ENCODE results near the gene AFM.

The AFM gene

DNA sequence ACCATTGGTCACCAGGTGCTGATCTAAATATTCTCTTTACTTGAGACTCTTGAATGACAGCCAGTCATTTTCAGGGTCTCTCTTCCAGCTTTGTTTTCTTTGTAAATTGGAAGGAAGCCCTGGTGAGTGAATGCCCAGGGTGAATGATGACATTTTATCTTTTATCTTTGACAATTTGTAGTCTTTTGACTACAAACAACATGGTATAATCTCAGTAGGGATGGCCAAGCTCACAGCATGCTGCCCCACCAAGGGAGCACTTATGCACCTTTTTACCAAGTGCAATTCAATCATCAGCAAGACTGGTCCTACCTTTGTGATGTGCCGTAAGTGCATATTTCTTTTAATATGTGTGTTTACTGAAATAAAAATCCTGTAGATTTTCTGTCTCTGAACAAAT is 5.7 kb downstream of the AFM start:
- Histone ChIP-seq H3K27me3 (replicated peaks; ENCODE audit: insufficient read depth, low read length) (no peaks in the 10 kb centered on the region), H3K9me2 (replicated peaks; ENCODE audit: insufficient read depth, low read length) (no peaks in the 10 kb centered on the region), H3K4me3 (ENCODE audit: low read length) (no peak overlapping the region), H3F3A (ENCODE audit: insufficient read depth, low read length) (no peaks in the 10 kb centered on the region), H3K79me2 (ENCODE audit: low read length) (no peaks in the 10 kb centered on the region), H3K4me1 (ENCODE audit: low read length) (no peaks in the 10 kb centered on the region), H3K9me3 (replicated peaks; ENCODE audit: insufficient read depth, low read length) (no peaks in the 10 kb centered on the region), H4K20me1 (ENCODE audit: insufficient read depth, low read length) (no peaks in the 10 kb centered on the region), H3K9ac (ENCODE audit: low read length) (no peak overlapping the region), H3K27ac (ENCODE audit: low read length) (no peak overlapping the region), H3K4me2 (ENCODE audit: low read depth, low read length) (no peak overlapping the region), H3K36me3 (replicated peaks; ENCODE audit: insufficient read depth, low read length) (no peaks in the 10 kb centered on the region), H2AFZ (ENCODE audit: low read length) (no peak overlapping the region)
- TF ChIP-seq EZH2phosphoT487 (IDR thresholded peaks at IDR 0.05; ENCODE audit: low read length) (no peak), EZH2 (optimal IDR thresholded peaks at IDR 0.05; ENCODE audit: low read depth, low read length) (no peak)
- TF ChIP-seq, protein P1, sequence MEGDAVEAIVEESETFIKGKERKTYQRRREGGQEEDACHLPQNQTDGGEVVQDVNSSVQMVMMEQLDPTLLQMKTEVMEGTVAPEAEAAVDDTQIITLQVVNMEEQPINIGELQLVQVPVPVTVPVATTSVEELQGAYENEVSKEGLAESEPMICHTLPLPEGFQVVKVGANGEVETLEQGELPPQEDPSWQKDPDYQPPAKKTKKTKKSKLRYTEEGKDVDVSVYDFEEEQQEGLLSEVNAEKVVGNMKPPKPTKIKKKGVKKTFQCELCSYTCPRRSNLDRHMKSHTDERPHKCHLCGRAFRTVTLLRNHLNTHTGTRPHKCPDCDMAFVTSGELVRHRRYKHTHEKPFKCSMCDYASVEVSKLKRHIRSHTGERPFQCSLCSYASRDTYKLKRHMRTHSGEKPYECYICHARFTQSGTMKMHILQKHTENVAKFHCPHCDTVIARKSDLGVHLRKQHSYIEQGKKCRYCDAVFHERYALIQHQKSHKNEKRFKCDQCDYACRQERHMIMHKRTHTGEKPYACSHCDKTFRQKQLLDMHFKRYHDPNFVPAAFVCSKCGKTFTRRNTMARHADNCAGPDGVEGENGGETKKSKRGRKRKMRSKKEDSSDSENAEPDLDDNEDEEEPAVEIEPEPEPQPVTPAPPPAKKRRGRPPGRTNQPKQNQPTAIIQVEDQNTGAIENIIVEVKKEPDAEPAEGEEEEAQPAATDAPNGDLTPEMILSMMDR (IDR thresholded peaks at IDR 0.05; ENCODE audit: low read length) = no peak
- no peak for DNase-seq

GRCh38 chr4:73499996-73500765 is 18.6 kb downstream of the AFM start:
- Histone ChIP-seq H3K9me2 (replicated peaks; ENCODE audit: insufficient read depth, low read length) (no peaks in the 10 kb centered on the region), H3K9me3 (replicated peaks; ENCODE audit: insufficient read depth, low read length) (no peaks in the 10 kb centered on the region), H3K79me2 (ENCODE audit: low read length) (no peaks in the 10 kb centered on the region), H3K4me3 (ENCODE audit: low read length) (peak overlapping the region; percentile 60), H3K4me2 (ENCODE audit: low read depth, low read length) (peak overlapping the region; percentile 86), H3K27me3 (replicated peaks; ENCODE audit: insufficient read depth, low read length) (no peaks in the 10 kb centered on the region), H2AFZ (ENCODE audit: low read length) (peak overlapping the region; percentile 88), H3K36me3 (replicated peaks; ENCODE audit: insufficient read depth, low read length) (no peaks in the 10 kb centered on the region), H3K9ac (ENCODE audit: low read length) (peak overlapping the region; percentile 47; the same call in 1 of the 2 replicates), H3K4me1 (ENCODE audit: low read length) (0 out of 2 replicates have a peak, but pooled peaks cover under 1% of the 10 kb centered on the region), H3K27ac (ENCODE audit: low read length) (no peak overlapping the region), H3F3A (ENCODE audit: insufficient read depth, low read length) (no peaks in the 10 kb centered on the region), H4K20me1 (ENCODE audit: insufficient read depth, low read length) (no peaks in the 10 kb centered on the region)
- TF ChIP-seq EZH2phosphoT487 (IDR thresholded peaks at IDR 0.05; ENCODE audit: low read length) (no peak), EZH2 (optimal IDR thresholded peaks at IDR 0.05; ENCODE audit: low read depth, low read length) (no peak)
- TF ChIP-seq, protein P1 (IDR thresholded peaks at IDR 0.05; ENCODE audit: low read length) = no peak
- no peak for DNase-seq

- Histone ChIP-seq H2AFZ (ENCODE audit: low read length) (no peak overlapping the region), H3K27me3 (replicated peaks; ENCODE audit: insufficient read depth, low read length) (no peaks in the 10 kb centered on the region), H3K27ac (ENCODE audit: low read length) (no peak overlapping the region), H3K9me2 (replicated peaks; ENCODE audit: insufficient read depth, low read length) (no peaks in the 10 kb centered on the region), H3F3A (ENCODE audit: insufficient read depth, low read length) (no peaks in the 10 kb centered on the region), H3K79me2 (ENCODE audit: low read length) (no peaks in the 10 kb centered on the region), H3K4me1 (ENCODE audit: low read length) (0 out of 2 replicates have a peak, but pooled peaks cover 3% of the 10 kb centered on the region), H3K36me3 (replicated peaks; ENCODE audit: insufficient read depth, low read length) (no peaks in the 10 kb centered on the region), H3K4me3 (ENCODE audit: low read length) (no peak overlapping the region), H3K9me3 (replicated peaks; ENCODE audit: insufficient read depth, low read length) (no peaks in the 10 kb centered on the region), H4K20me1 (ENCODE audit: insufficient read depth, low read length) (no peaks in the 10 kb centered on the region), H3K9ac (ENCODE audit: low read length) (no peak overlapping the region), H3K4me2 (ENCODE audit: low read depth, low read length) (no peak overlapping the region)
- no peak for DNase-seq
- TF ChIP-seq EZH2phosphoT487 (IDR thresholded peaks at IDR 0.05; ENCODE audit: low read length) (no peak), EZH2 (optimal IDR thresholded peaks at IDR 0.05; ENCODE audit: low read depth, low read length) (no peak)
- TF ChIP-seq, protein P1 (IDR thresholded peaks at IDR 0.05; ENCODE audit: low read length) = no peak
These were observed 20.2 kb downstream of the AFM start for GRCh38 chr4:73501664-73502265.

Data from MM.1S (cell line).